Activated naive CD4-positive, alpha-beta T cell treated with anti-CD3 and anti-CD28 coated beads, Interleukin-2, amount 50 U/mL, for 16 hours (primary cell): ENCODE data around the gene GSC2.

Experiments
- DNase-seq: peaks from one replicate; pipeline ENCODE4 v3.0.0-alpha.2; 2020

The GSC2 gene

DNA sequence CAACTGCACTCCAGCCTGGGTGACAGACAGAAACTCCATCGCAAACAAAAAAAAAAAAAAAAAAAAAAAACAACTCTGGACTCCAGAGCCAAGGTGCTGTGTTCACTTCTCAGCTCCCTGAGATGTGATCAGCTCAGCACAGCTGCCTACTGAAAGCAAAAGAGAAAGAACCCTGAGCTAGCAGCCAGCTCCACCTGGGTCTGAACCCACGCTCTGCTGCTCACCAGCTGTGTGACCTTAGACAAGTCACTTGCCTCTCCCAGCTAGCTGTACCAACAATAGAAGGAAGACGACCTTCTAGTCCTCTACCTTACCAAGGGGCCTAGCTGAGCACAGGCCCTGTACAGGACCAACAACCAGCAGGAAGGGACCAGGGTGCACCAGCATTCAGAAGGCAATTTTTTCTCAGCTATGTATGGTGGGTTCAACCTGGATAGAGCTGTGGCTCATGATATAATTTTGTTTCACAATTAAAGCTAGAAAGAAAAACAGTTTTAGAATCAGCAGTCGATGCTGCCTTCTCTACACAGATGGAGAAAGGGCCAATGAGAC is 31.7 kb downstream of the GSC2 start:
- peak; percentile 54 for DNase-seq

DNA sequence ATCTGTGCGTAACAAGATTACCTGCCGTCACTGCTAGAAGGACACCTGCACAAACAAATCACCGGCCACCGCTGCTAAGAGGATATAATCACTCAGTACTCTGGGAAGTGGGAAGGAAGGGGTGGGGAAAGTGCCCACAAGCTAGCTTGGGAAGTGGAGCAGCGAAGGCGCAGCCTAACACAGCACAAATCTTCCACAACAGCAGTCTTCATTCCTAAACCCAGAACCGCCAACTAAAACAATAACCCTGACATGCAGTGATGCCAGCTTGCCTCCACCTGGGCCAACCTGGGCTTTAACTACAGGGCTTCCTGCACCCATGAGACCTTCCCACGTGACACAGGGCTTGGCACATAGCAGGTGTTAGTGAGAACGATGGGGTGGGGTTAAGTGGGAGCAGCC is 33.0 kb downstream of the GSC2 start:
- DNase-seq, result no peak

- no peak for DNase-seq
Measured at GRCh38 chr22:19115628-19116027, 34.5 kb downstream of the GSC2 start.

- DNase-seq, result no peak
Measured at GRCh38 chr22:19114984-19115552, 35.0 kb downstream of the GSC2 start.

DNA sequence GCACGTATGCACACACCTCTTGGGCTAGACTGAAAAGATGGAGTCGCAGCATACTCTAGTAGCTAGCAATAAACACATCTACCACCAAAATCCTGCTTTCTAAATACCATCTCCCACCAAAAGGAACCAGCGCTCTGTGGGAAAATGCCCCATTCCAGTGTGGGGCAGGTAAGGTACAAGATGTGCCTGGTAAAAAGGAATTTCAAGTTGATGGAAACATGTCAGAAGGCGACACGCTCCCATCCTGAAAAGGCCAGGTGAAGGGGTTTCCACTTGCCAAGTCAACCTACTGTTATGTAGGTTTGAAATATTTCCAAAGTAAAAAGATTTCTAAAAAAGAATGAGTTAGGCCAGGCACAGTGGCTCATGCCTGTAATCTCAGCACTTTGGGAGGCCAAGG is 36.7 kb downstream of the GSC2 start:
- no peak for DNase-seq

GRCh38 chr22:19111584-19111983 is 38.5 kb downstream of the GSC2 start:
- DNase-seq, result no peak

DNA sequence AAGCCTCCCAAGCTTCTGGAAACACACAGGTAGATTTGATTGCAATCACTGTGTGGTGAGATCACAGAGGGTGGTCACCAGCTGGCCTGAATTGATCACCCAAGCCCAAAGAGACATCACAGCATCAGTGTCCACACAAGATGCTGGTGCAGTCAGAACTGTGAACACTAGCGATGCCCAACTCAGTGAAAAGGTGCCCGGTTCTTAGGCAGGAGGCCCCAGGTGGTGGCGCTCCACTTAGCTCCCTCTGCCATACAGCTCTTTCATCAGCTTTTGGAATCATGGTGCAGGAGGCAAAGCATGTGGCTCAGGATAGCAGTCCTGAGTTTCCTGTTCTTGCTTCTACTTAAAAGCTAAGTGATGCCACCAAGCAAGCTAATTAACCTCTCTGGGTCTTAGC is 39.0 kb downstream of the GSC2 start:
- no peak for DNase-seq

DNA sequence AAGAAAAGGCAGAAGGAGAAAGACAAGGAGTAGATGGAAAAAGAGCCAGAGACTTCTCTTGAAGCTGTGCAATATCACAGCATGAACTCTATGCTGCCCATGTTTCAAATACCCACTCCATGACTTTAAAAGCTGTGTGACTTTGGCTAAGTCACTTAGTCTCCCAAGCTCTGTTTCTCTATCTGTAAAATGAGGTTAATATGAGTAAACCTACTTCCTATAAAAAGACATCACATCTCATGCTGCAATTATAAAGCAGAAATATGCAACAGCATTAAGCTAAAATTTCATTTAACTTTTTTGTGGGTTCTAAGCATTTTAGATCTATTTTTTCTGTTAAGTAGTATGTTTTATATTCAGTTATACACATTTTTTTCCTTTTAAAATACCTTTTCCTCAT is 39.4 kb downstream of the GSC2 start:
- DNase-seq, result no peak

- DNase-seq, result no peak
Measured at GRCh38 chr22:19110064-19110458, 40.0 kb downstream of the GSC2 start.

DNA sequence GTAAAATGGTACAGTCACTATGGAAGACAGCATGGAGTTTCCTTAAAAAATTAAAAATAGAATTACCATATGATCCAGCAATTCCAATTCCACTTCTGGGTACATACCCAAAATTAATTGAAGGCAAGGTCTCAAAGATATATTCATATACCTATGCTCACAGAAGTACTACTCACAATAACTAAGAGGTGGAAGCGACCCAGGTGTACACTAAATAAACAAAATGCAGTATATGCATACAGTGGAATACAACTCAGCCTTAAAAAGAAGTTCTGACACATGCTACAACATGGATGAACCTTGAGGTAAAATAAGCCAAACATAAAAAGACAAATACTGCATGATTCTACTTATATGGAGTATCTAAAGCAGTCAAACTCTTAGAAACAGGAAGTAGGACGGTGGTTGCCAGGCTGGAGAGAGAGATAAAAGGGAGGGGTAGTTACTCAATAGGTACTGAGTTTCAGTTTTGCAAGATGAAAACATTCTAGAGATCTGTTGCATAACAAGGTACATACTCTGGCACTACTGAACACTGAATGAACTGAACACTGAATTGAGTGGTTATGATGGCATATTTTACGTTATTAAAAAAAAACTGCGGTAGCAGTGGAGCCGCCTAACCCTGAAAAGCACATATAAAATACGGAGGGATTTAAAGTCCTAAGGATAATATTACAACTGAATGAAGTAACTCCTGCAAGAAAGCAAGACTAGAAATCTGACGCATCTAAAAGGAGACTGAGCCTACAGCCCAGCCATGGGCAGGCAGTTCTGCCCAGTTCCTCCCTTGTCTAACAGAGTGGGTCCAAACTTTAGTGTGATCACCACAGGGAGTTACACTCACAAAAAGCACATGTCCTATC is 40.7 kb downstream of the GSC2 start:
- DNase-seq, result peak; percentile 46

- DNase-seq, result no peak
Measured at GRCh38 chr22:19108807-19109197, 41.3 kb downstream of the GSC2 start.

GRCh38 chr22:19107730-19108074 is 42.4 kb downstream of the GSC2 start:
- no peak for DNase-seq

DNA sequence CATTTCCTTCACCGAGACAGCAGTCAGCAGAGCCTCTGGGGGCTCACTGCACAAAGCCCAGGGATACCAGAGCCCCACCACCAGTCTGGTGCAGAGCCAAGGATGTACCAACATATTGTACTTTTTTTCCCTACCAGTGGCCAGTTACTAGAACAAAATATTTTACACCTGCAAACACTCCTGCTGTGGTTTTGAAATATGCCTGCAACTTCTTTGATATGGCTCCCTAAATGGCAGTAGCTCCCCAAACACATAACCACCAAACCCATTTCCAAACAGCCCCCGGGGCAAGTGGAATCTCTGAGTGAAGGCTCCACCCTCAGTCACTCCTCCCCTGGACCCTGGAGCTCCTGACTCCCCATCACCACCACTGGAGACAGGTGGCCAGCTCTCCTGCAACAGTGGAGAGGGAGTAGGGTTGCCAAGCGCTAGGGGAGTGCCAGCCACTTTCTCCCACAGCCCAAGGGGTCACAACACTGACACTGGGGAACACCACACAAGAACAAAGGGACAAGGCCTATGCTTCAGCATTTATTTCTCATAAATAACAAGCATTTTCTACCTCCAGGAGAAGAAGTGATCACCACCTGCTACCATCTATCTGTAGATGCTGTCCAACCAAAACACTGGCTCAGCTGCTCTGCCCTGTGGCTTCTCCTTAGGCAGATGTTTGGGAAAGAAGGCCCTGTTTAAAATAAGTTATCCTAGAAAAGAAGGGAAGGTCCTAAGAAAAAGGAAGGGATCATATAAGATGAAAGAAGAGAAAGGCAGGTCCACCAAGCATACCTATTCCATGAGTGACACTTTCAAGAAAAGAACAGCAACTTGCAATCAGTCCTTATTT is 43.0 kb downstream of the GSC2 start:
- no peak for DNase-seq

DNA sequence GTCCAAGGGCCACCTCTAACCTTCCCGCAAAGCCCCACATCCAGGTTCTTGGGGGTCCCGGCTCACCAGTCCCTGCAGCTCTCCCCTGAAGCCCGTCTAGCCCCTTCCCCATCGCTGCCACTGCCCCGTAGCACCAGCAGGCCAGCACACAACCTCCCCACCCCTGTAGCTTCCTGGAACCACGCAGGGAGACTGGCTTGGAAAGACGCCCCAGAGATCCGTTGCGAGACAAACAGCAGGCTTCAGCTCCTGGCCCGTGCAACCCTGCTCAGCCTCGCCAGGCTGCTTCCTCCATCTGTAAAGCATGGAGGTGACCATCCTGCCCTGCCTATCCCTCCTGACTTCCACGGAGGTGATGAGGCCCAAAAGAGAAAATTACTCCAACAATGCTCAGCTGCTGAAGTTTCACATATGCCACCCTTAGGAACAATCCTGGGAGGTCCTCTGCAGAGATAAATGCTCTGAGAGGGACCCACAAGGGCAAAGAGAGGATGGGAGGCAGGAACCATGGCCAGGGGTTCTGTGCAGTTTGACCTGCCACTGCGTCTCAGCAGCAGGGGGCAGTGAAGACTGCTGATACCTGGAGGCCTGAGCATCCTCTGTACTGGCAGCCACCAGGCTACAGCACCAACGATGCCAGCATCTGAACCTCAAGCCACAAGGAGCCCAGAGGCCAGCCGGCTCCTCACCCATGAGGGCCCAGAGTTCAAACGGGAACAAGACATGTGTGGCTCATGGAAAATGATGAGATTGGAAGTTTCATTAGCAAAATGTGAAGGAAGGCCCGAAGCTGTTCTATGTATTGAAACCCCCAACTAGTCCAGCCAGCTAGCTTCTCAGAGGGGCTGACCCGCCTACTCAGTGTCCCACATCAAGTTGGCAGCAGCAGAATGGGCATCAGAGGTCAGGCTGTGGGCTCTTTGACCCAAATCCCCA is 44.0 kb downstream of the GSC2 start:
- DNase-seq, result peak; percentile 58

GRCh38 chr22:19105456-19105855 is 44.6 kb downstream of the GSC2 start:
- no peak for DNase-seq

DNA sequence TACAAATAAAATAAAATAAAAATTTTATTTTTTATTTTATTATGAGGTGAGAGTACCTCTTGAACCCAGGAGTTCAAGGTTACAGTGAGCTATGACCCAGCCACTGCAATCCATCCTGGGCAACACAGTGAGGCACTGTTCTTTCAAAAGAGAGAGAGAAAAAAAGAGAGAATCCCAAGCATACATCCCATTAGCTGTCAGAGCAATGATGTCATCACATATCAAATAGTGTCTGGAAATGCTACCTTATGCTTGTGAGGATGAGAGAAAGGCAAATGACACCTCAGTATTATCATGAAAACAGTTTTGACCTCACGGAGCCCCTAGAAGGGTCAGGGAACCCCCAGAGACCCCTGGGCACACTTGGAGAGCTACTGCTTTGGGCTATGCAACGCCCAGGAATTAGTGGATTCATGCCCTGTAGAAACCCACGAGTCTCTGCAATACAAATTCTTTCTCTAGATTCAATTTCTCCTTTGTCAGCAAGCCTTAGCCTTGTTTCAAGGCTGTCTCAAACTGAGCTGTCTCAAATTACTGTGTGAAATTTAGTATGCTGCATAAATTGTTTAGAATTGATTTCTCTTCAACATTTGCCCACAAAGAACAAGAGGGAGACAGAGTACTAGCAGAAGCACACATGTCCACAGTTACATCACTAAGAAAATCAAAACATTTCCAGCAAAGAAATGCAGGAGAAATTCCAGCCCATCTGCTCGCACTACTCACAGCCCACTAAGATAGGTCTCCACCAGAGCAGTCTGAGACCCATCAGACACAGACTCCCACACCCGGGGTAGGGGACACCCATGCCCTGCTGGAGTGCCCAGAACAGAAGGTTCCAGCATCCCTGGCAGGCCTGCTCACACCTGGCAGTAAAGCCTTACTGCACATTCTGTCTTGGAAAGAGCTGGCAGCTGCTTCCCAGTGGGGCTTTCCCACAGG is 45.9 kb downstream of the GSC2 start:
- no peak for DNase-seq

- DNase-seq, result no peak
Measured at GRCh38 chr22:19098157-19098556, 51.9 kb downstream of the GSC2 start.

DNA sequence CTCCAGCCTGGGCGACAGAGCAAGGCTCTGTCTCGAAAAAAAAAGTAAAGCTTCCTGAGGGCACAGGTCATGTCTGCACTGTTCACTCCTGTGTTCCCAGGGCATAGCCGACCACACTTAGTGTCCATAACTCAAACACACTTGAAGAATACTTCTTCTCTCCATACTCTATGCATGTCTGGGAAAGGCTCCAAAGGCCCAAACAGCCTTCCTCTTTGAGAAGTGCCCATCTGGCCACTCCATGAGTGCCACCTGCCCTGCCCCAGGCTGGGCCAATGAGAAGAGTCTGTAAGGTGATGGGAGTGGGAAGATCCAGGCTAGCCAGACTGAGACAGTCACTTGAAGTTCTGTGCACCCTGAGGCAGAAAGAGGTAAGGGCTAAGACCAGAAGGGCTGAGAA is 52.6 kb downstream of the GSC2 start:
- DNase-seq, result no peak
